BLaER1 (cell line): Measurements from ENCODE around the gene ADAM30.

Source experiments
- H3K27ac ChIP-seq: shearing (Covaris generic); formaldehyde crosslinking; 2 replicates; pipeline ENCODE4 v1.8.1; 2022
- H3K27me3 ChIP-seq: shearing (Covaris generic); formaldehyde crosslinking; 2 replicates; pipeline ENCODE4 v1.8.1; 2022
- H3K36me3 ChIP-seq: shearing (Covaris generic); formaldehyde crosslinking; 2 replicates; pipeline ENCODE4 v1.8.1; 2022
- H3K4me1 ChIP-seq: shearing (Covaris generic); formaldehyde crosslinking; 2 replicates; pipeline ENCODE4 v1.8.1; 2022
- H3K4me2 ChIP-seq: shearing (Covaris generic); formaldehyde crosslinking; 2 replicates; pipeline ENCODE4 v1.8.1; 2022
- H3K4me3 ChIP-seq: shearing (Covaris generic); formaldehyde crosslinking; 2 replicates; pipeline ENCODE4 v1.8.1; 2022
- H3K9ac ChIP-seq: shearing (Covaris generic); formaldehyde crosslinking; 2 replicates; pipeline ENCODE4 v1.8.1; 2022
- H3K9me3 ChIP-seq: shearing (Covaris generic); formaldehyde crosslinking; 2 replicates; pipeline ENCODE4 v1.8.1; 2022
- H4K20me1 ChIP-seq: shearing (Covaris generic); formaldehyde crosslinking; 2 replicates; pipeline ENCODE4 v1.8.1; 2022
- Cebpa-rat ChIP-seq: shearing (Covaris generic); IDR thresholded peaks from 2 replicates; pipeline ENCODE4 v1.8.1; 2022

Gene ADAM30

GRCh38 chr1:119896303-119896702, at the start of gene ADAM30:
TSS of gene ADAM30 (minus strand) at chr1:119896515. CDS start at chr1:119896336, 179 bp downstream.
- H3K27me3 ChIP-seq: no peaks in the 10 kb centered on the region
- no peak within 1 kb of the TSS for H3K27ac ChIP-seq
- H3K4me3 ChIP-seq: no peak within 1 kb of the TSS
- no peaks in the 10 kb centered on the region for H3K4me1 ChIP-seq
- no peak within 1 kb of the TSS for H3K4me2 ChIP-seq
- H3K36me3 ChIP-seq: no peaks in the 10 kb centered on the region
- no peaks in the 10 kb centered on the region for H4K20me1 ChIP-seq
- TF ChIP-seq Cebpa-rat: no peak
- H3K9ac ChIP-seq: no peak within 1 kb of the TSS
- no peaks in the 10 kb centered on the region for H3K9me3 ChIP-seq

- Histone ChIP-seq H3K9me3 (0 out of 2 replicates have a peak, but pooled peaks cover 5% of the 10 kb centered on the region), H3K9ac (no peak overlapping the region), H3K27ac (no peak overlapping the region), H4K20me1 (no peaks in the 10 kb centered on the region), H3K4me1 (peaks cover 5% of the 10 kb centered on the region; the same call in 1 of the 2 replicates), H3K27me3 (no peaks in the 10 kb centered on the region), H3K4me2 (no peak overlapping the region), H3K4me3 (no peak overlapping the region), H3K36me3 (peaks cover 40% of the 10 kb centered on the region)
- TF ChIP-seq Cebpa-rat: no peak
These were observed 46.9 kb upstream of the ADAM30 start for GRCh38 chr1:119943216-119943615.

DNA sequence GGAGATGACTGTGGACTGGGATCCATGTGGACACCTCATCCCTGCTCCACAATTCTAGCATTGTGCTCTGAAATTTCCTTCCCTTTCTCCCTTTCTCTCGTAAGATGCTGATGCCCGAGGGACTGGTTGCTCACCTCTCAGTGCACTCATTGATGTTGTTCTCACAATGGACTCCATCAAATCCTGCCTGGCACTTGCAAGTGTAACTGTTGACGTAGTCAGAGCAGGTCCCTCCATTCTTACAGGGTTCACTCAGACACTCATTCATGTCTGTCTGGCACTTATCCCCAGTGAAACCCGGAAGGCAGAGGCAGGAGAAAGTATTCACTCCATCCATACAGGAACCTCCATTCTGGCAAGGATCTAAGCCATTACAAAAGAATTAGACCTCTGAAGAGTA, 45.1 kb upstream of the ADAM30 start:
- peaks cover 54% of the 10 kb centered on the region for H3K36me3 ChIP-seq
- H3K27ac ChIP-seq: no peak overlapping the region
- no peak overlapping the region for H3K4me2 ChIP-seq
- no peaks in the 10 kb centered on the region for H3K27me3 ChIP-seq
- no peaks in the 10 kb centered on the region for H4K20me1 ChIP-seq
- TF ChIP-seq Cebpa-rat: no peak
- no peak overlapping the region for H3K9ac ChIP-seq
- 0 out of 2 replicates have a peak, but pooled peaks cover 5% of the 10 kb centered on the region for H3K9me3 ChIP-seq
- no peak overlapping the region for H3K4me3 ChIP-seq
- peaks cover 5% of the 10 kb centered on the region; the same call in 1 of the 2 replicates for H3K4me1 ChIP-seq

GRCh38 chr1:119940697-119941096, 44.4 kb upstream of the ADAM30 start:
- Histone ChIP-seq H3K4me1 (peaks cover 5% of the 10 kb centered on the region; the same call in 1 of the 2 replicates), H3K27me3 (no peaks in the 10 kb centered on the region), H4K20me1 (no peaks in the 10 kb centered on the region), H3K27ac (no peak overlapping the region), H3K4me2 (no peak overlapping the region), H3K9me3 (0 out of 2 replicates have a peak, but pooled peaks cover 5% of the 10 kb centered on the region), H3K36me3 (peaks cover 61% of the 10 kb centered on the region), H3K9ac (no peak overlapping the region), H3K4me3 (no peak overlapping the region)
- TF ChIP-seq Cebpa-rat: no peak

- Histone ChIP-seq H4K20me1 (no peaks in the 10 kb centered on the region), H3K4me1 (no peaks in the 10 kb centered on the region), H3K9me3 (peaks cover 6% of the 10 kb centered on the region; the same call in 1 of the 2 replicates), H3K9ac (no peak overlapping the region), H3K4me2 (no peak overlapping the region), H3K27me3 (no peaks in the 10 kb centered on the region), H3K36me3 (peaks cover 84% of the 10 kb centered on the region), H3K4me3 (no peak overlapping the region), H3K27ac (no peak overlapping the region)
- no peak for TF ChIP-seq Cebpa-rat
These were observed 40.9 kb upstream of the ADAM30 start for GRCh38 chr1:119937198-119937597.

- H3K27me3 ChIP-seq: no peaks in the 10 kb centered on the region
- H4K20me1 ChIP-seq: no peaks in the 10 kb centered on the region
- TF ChIP-seq Cebpa-rat: no peak
- H3K27ac ChIP-seq: no peak overlapping the region
- H3K9me3 ChIP-seq: peaks cover 6% of the 10 kb centered on the region; the same call in 1 of the 2 replicates
- no peaks in the 10 kb centered on the region for H3K4me1 ChIP-seq
- no peak overlapping the region for H3K9ac ChIP-seq
- no peak overlapping the region for H3K4me3 ChIP-seq
- H3K36me3 ChIP-seq: peaks cover 79% of the 10 kb centered on the region
- H3K4me2 ChIP-seq: no peak overlapping the region
These were observed 39.6 kb upstream of the ADAM30 start for GRCh38 chr1:119935915-119936314.

GRCh38 chr1:119935373-119935772, 39.1 kb upstream of the ADAM30 start:
- Histone ChIP-seq H3K36me3 (peaks cover 80% of the 10 kb centered on the region), H3K27me3 (no peaks in the 10 kb centered on the region)

DNA sequence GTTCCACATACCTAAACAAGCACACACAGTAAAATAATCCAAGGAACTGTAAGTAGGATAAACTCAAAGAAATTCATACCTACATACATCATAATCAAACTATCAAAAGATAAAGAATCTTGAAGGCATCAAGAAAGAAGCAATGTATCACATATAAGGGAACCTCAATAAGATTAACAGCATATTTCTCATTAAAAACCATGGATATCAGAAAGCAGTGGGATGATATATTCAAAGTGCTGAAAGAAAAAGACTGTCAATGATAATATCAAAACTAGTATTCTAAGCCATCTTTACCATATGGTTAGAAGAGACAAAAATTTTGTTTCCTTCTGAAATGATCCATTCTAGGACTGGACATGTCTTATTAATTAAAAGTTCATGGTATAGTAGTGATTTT, 37.1 kb upstream of the ADAM30 start:
- H3K9ac ChIP-seq: no peak overlapping the region
- H3K9me3 ChIP-seq: peaks cover 6% of the 10 kb centered on the region; the same call in 1 of the 2 replicates
- no peak overlapping the region for H3K4me3 ChIP-seq
- no peak overlapping the region for H3K4me2 ChIP-seq
- H3K36me3 ChIP-seq: peaks cover 78% of the 10 kb centered on the region
- H3K27ac ChIP-seq: no peak overlapping the region
- TF ChIP-seq Cebpa-rat: no peak
- H4K20me1 ChIP-seq: no peaks in the 10 kb centered on the region
- H3K27me3 ChIP-seq: no peaks in the 10 kb centered on the region
- H3K4me1 ChIP-seq: no peaks in the 10 kb centered on the region

More at GRCh38 chr1:119935373-119935772, 39.1 kb upstream of the ADAM30 start:
- no peak for TF ChIP-seq Cebpa-rat
- Histone ChIP-seq H3K27ac (no peak overlapping the region), H3K9ac (no peak overlapping the region), H4K20me1 (no peaks in the 10 kb centered on the region), H3K4me3 (no peak overlapping the region), H3K9me3 (peaks cover 6% of the 10 kb centered on the region; the same call in 1 of the 2 replicates), H3K4me1 (no peaks in the 10 kb centered on the region), H3K4me2 (no peak overlapping the region)

GRCh38 chr1:119929643-119930315, 33.5 kb upstream of the ADAM30 start:
- Histone ChIP-seq H3K9me3 (peaks cover 6% of the 10 kb centered on the region; the same call in 1 of the 2 replicates), H3K4me3 (no peak overlapping the region), H3K9ac (no peak overlapping the region), H3K27me3 (no peaks in the 10 kb centered on the region), H3K36me3 (peaks cover 80% of the 10 kb centered on the region), H3K4me2 (no peak overlapping the region), H3K4me1 (0 out of 2 replicates have a peak, but pooled peaks cover 6% of the 10 kb centered on the region), H3K27ac (no peak overlapping the region), H4K20me1 (no peaks in the 10 kb centered on the region)
- TF ChIP-seq Cebpa-rat: no peak

GRCh38 chr1:119926553-119926952, 30.2 kb upstream of the ADAM30 start:
- Histone ChIP-seq H3K4me2 (no peak overlapping the region), H3K27ac (no peak overlapping the region), H3K4me3 (no peak overlapping the region), H3K27me3 (no peaks in the 10 kb centered on the region), H3K36me3 (peaks cover 93% of the 10 kb centered on the region), H3K9me3 (no peaks in the 10 kb centered on the region), H3K9ac (no peak overlapping the region), H4K20me1 (no peaks in the 10 kb centered on the region), H3K4me1 (0 out of 2 replicates have a peak, but pooled peaks cover 6% of the 10 kb centered on the region)
- no peak for TF ChIP-seq Cebpa-rat
